ENCODE data around the gene SLC38A1. TPM values are rescaled to one million over a fixed set of nuclear protein-coding genes. Genes with fewer than 3 reads are reported as not detected.

Gene SLC38A1
- total and polyA plus RNA-seq, 2 experiments from 2014 or later: 114 to 234 TPM

- no peaks in the 10 kb centered on the region for H3K27me3 ChIP-seq (ENCODE audit: insufficient read depth)
- H3K4me3 ChIP-seq: no peak overlapping the region
- no peak overlapping the region for H2AFZ ChIP-seq
- no peak overlapping the region for H3K4me2 ChIP-seq
- no peaks in the 10 kb centered on the region for H3K27me3 Mint-ChIP-seq (ENCODE audit: insufficient read depth, low read depth, poor library complexity)
- no peaks in the 10 kb centered on the region for H3K79me2 ChIP-seq (replicated peaks; ENCODE audit: insufficient read depth)
- H3K4me3 Mint-ChIP-seq: no peak overlapping the region
- no peaks in the 10 kb centered on the region for H3K4me1 Mint-ChIP-seq
- H3K36me3 Mint-ChIP-seq (ENCODE audit: low read depth): no peaks in the 10 kb centered on the region
- no peaks in the 10 kb centered on the region for H3K9me2 ChIP-seq (ENCODE audit: insufficient read depth)
- no peaks in the 10 kb centered on the region for H3F3A ChIP-seq (replicated peaks; ENCODE audit: low read depth)
- H3K27ac Mint-ChIP-seq: no peak overlapping the region
- TF ChIP-seq ZNF462 (CRISPR knock-in tag; IDR thresholded peaks at IDR 0.05) (no peak), EZH2phosphoT487 (IDR thresholded peaks at IDR 0.05; ENCODE audit: unreplicated experiment) (no peak), ZNF114 (CRISPR knock-in tag; IDR thresholded peaks at IDR 0.05) (no peak), NANOG (IDR thresholded peaks at IDR 0.05; ENCODE audit: borderline replicate concordance) (no peak), JUNB (IDR thresholded peaks at IDR 0.05; ENCODE audit: unreplicated experiment) (no peak), ZNF331 (CRISPR knock-in tag; IDR thresholded peaks at IDR 0.05; ENCODE audit: low read depth) (no peak), POLR2AphosphoS5 (IDR thresholded peaks at IDR 0.05; ENCODE audit: low read depth) (no peak), STAT1 (IDR thresholded peaks at IDR 0.05; ENCODE audit: unreplicated experiment) (no peak), CREB1 (CRISPR knock-in tag; IDR thresholded peaks at IDR 0.05; ENCODE audit: low read depth) (no peak), REST (IDR thresholded peaks at IDR 0.05; ENCODE audit: unreplicated experiment) (no peak), EZH2 (IDR thresholded peaks at IDR 0.05; ENCODE audit: low read depth, unreplicated experiment) (no peak), CTCF (conservative IDR thresholded peaks at IDR 0.05; ENCODE audit: low read depth in 2 of 2) (no peak)
- TF ChIP-seq, protein P1, sequence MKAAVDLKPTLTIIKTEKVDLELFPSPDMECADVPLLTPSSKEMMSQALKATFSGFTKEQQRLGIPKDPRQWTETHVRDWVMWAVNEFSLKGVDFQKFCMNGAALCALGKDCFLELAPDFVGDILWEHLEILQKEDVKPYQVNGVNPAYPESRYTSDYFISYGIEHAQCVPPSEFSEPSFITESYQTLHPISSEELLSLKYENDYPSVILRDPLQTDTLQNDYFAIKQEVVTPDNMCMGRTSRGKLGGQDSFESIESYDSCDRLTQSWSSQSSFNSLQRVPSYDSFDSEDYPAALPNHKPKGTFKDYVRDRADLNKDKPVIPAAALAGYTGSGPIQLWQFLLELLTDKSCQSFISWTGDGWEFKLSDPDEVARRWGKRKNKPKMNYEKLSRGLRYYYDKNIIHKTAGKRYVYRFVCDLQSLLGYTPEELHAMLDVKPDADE (IDR thresholded peaks at IDR 0.05): no peak
- no peak overlapping the region for H3K27ac ChIP-seq (ENCODE audit: low read depth)
- H3K9me3 Mint-ChIP-seq: no peaks in the 10 kb centered on the region
- no peaks in the 10 kb centered on the region for H3K36me3 ChIP-seq (ENCODE audit: insufficient read depth)
- DNase-seq (ENCODE audit: low spot score) (no peak), ATAC-seq (no peak)
- no peaks in the 10 kb centered on the region for H4K20me1 ChIP-seq (replicated peaks; ENCODE audit: insufficient read depth)
- H3K4me1 ChIP-seq (ENCODE audit: insufficient read depth): no peaks in the 10 kb centered on the region
Measured at GRCh38 chr12:46134205-46134811, 134.5 kb downstream of the SLC38A1 start.

All from GM23338 (cell line).